HG02981 (cell line): ENCODE data around the gene PAX2.

ENCODE experiments used
- ATAC-seq: cut with Tn5 transposase; IDR thresholded peaks from one replicate; pipeline ENCODE4 v1.9.1; 2021; ENCODE audit warnings: mild to moderate bottlenecking, moderate library complexity; ENCODE audit not compliant: unreplicated experiment

PAX2 gene

GRCh38 chr10:100811261-100811660 is 65.9 kb downstream of the PAX2 start:
- ATAC-seq = no peak

- no peak for ATAC-seq
These were observed 66.7 kb downstream of the PAX2 start for GRCh38 chr10:100811752-100812750.

GRCh38 chr10:100812978-100813377 is 67.6 kb downstream of the PAX2 start:
- no peak for ATAC-seq

GRCh38 chr10:100814751-100815474 is 69.5 kb downstream of the PAX2 start:
- no peak for ATAC-seq

GRCh38 chr10:100816671-100817070 is 71.3 kb downstream of the PAX2 start:
- no peak for ATAC-seq

GRCh38 chr10:100817268-100817839 is 72.0 kb downstream of the PAX2 start:
- no peak for ATAC-seq

- no peak for ATAC-seq
These were observed 74.0 kb downstream of the PAX2 start for GRCh38 chr10:100819424-100819823.

- no peak for ATAC-seq
These were observed 77.8 kb downstream of the PAX2 start for GRCh38 chr10:100823194-100823593.

- ATAC-seq = no peak
These were observed 79.5 kb downstream of the PAX2 start for GRCh38 chr10:100824886-100825285.

GRCh38 chr10:100825325-100825875 is 80.0 kb downstream of the PAX2 start:
- no peak for ATAC-seq

- ATAC-seq = no peak
These were observed 80.8 kb downstream of the PAX2 start for GRCh38 chr10:100826031-100826651.

GRCh38 chr10:100826661-100826982 is 81.2 kb downstream of the PAX2 start:
- no peak for ATAC-seq

GRCh38 chr10:100826983-100827818 is 81.8 kb downstream of the PAX2 start:
- ATAC-seq = no peak

GRCh38 chr10:100827819-100828737 is 82.7 kb downstream of the PAX2 start:
- no peak for ATAC-seq

GRCh38 chr10:100828738-100829096 is 83.3 kb downstream of the PAX2 start:
- ATAC-seq = no peak

GRCh38 chr10:100829097-100829870 is 83.9 kb downstream of the PAX2 start:
- ATAC-seq = no peak

GRCh38 chr10:100829933-100830727 is 84.7 kb downstream of the PAX2 start:
- no peak for ATAC-seq

- no peak for ATAC-seq
These were observed 85.3 kb downstream of the PAX2 start for GRCh38 chr10:100830728-100831111.
